Vagina (tissue), 2 donors: ENCODE results near the gene GTF2IRD1. TPM values are rescaled to one million over a fixed set of nuclear protein-coding genes. Genes with fewer than 3 reads are reported as not detected.
"Not testable (repeated sequence)": the region's sequence is repeated elsewhere in the genome, so short reads cannot be mapped to it uniquely, and the experiment has no call there.

ENCODE experiments used
- DNase-seq, 2 donors: peaks; one replicate each; pipeline ENCODE4 v3.0.0-alpha.2; 2017; ENCODE audit errors: extremely low spot score in 2 of 2
- H3K27ac ChIP-seq: fragments of 200-600 bp; sonication (generic); one replicate; pipeline ENCODE4 v1.5.1; 2019
- H3K27me3 ChIP-seq: fragments of 200-600 bp; sonication (generic); one replicate; pipeline ENCODE4 v1.5.1; 2019
- H3K36me3 ChIP-seq, 2 donors: fragments of 200-600 bp; sonication (generic); one replicate each; pipeline ENCODE4 v1.5.1; 2017 to 2019
- H3K4me1 ChIP-seq: fragments of 200-600 bp; sonication (generic); one replicate; pipeline ENCODE4 v1.5.1; 2019
- H3K4me3 ChIP-seq, 2 donors: fragments of 200-600 bp; sonication (generic); 1 replicate in 1 of 2; 2 replicates in 1 of 2; pipeline ENCODE4 v1.5.1; 2016 to 2019
- H3K9me3 ChIP-seq: fragments of 200-600 bp; sonication (generic); one replicate; pipeline ENCODE4 v1.5.1; 2019
- CTCF ChIP-seq, 3 experiments: fragments of 450-650 bp in 2 of 3; fragments of 200-600 bp in 1 of 3; sonication (generic) in 1 of 3; IDR thresholded peaks; one replicate each; pipeline ENCODE4 v1.5.1; 2017 to 2019; ENCODE audit warnings: antibody characterized with exemption in 3 of 3, mild to moderate bottlenecking in 2 of 3, moderate library complexity in 2 of 3
- POLR2A ChIP-seq, 2 donors: fragments of 450-650 bp; IDR thresholded peaks; one replicate each; pipeline ENCODE4 v1.6.1; 2017; ENCODE audit warnings: antibody characterized with exemption in 2 of 2, mild to moderate bottlenecking in 2 of 2, moderate library complexity in 2 of 2
- POLR2AphosphoS5 ChIP-seq, 2 donors: sonication (generic); formaldehyde crosslinking; IDR thresholded peaks; one replicate each; pipeline ENCODE4 v1.9.0; 2017; ENCODE audit warnings: antibody characterized with exemption in 2 of 2, mild to moderate bottlenecking in 2 of 2, low read depth in 1 of 2; ENCODE audit not compliant: insufficient read depth in 1 of 2
- intact Hi-C: fragments of 100-400 bp; cut with DNase I; formaldehyde crosslinking; loops from one replicate; pipeline ENCODE4 v1.15.1; 2023
- total RNA-seq: library from RNA; depleted of rRNA; stranded (reverse); fragments of >200 nt; gene quantifications from one replicate; pipeline ENCODE4 v1.2.3, GENCODE V29; 2016

GTF2IRD1 gene
- total RNA-seq, 1 donor from 2014 or later = 33.6 TPM

GRCh38 chr7:74412056-74412455, 41.6 kb upstream of the GTF2IRD1 start:
- no peak overlapping the region for H3K27ac ChIP-seq
- no peak for DNase-seq
- intact Hi-C loops = no loop called here
- H3K4me3 ChIP-seq = no peak overlapping the region
- no peaks in the 10 kb centered on the region for H3K9me3 ChIP-seq
- TF ChIP-seq CTCF (IDR thresholded peaks at IDR 0.05) (no peak), POLR2AphosphoS5 (IDR thresholded peaks at IDR 0.05; ENCODE audit: insufficient read depth in 1 of 2, low read depth in 1 of 2) (no peak), POLR2A (IDR thresholded peaks at IDR 0.05) (no peak)
- H3K36me3 ChIP-seq = no peaks in the 10 kb centered on the region
- no peaks in the 10 kb centered on the region for H3K27me3 ChIP-seq
- peaks cover under 1% of the 10 kb centered on the region for H3K4me1 ChIP-seq

- Histone ChIP-seq H3K27me3 (no peaks in the 10 kb centered on the region), H3K9me3 (no peaks in the 10 kb centered on the region), H3K36me3 (no peaks in the 10 kb centered on the region), H3K4me3 (no peak overlapping the region), H3K4me1 (peaks cover 6% of the 10 kb centered on the region), H3K27ac (no peak overlapping the region)
- no peak for DNase-seq
- intact Hi-C loops = no loop called here
- TF ChIP-seq POLR2AphosphoS5 (IDR thresholded peaks at IDR 0.05; ENCODE audit: insufficient read depth in 1 of 2, low read depth in 1 of 2) (no peak), POLR2A (IDR thresholded peaks at IDR 0.05) (no peak), CTCF (IDR thresholded peaks at IDR 0.05) (no peak)
Observed at GRCh38 chr7:74412603-74413002, 41.1 kb upstream of the GTF2IRD1 start.

GRCh38 chr7:74414595-74415333, 38.9 kb upstream of the GTF2IRD1 start:
- H3K27me3 ChIP-seq, H3K9me3 ChIP-seq, DNase-seq, H3K27ac ChIP-seq, intact Hi-C loops, H3K4me3 ChIP-seq, H3K4me1 ChIP-seq, H3K36me3 ChIP-seq: not testable (repeated sequence)

- intact Hi-C loops = no loop called here
- TF ChIP-seq CTCF (IDR thresholded peaks at IDR 0.05) (peak; percentile 84 to 96 (median 96)), POLR2A (IDR thresholded peaks at IDR 0.05) (no peak), POLR2AphosphoS5 (IDR thresholded peaks at IDR 0.05; ENCODE audit: insufficient read depth in 1 of 2, low read depth in 1 of 2) (peak in 1 of 2 donors; percentile 37)
- Histone ChIP-seq H3K4me3 (no peak overlapping the region), H3K4me1 (peaks cover 7% of the 10 kb centered on the region), H3K27me3 (no peaks in the 10 kb centered on the region), H3K9me3 (no peaks in the 10 kb centered on the region), H3K27ac (no peak overlapping the region), H3K36me3 (no peaks in the 10 kb centered on the region)
- no peak for DNase-seq
Observed at GRCh38 chr7:74417419-74417971, 36.2 kb upstream of the GTF2IRD1 start.

- intact Hi-C loops = no loop called here
- peaks cover 7% of the 10 kb centered on the region for H3K4me1 ChIP-seq
- H3K4me3 ChIP-seq = no peak overlapping the region
- no peaks in the 10 kb centered on the region for H3K36me3 ChIP-seq
- DNase-seq = no peak
- TF ChIP-seq POLR2A (IDR thresholded peaks at IDR 0.05) (no peak), POLR2AphosphoS5 (IDR thresholded peaks at IDR 0.05; ENCODE audit: insufficient read depth in 1 of 2, low read depth in 1 of 2) (no peak), CTCF (IDR thresholded peaks at IDR 0.05) (no peak)
- no peaks in the 10 kb centered on the region for H3K27me3 ChIP-seq
- H3K9me3 ChIP-seq = no peaks in the 10 kb centered on the region
- no peak overlapping the region for H3K27ac ChIP-seq
Observed at GRCh38 chr7:74418076-74418475, 35.6 kb upstream of the GTF2IRD1 start.
